Dendritic cell treated with granulocyte-macrophage colony-stimulating factor and Interleukin-4, amounts not matched to agents 40 ng/mL and 50 ng/mL, for 4 days (primary cell): ENCODE results near the gene ZNF324.

Experiments used
- H3K27ac Mint-ChIP-seq: one replicate; pipeline ENCODE4 v1.8.0; 2022; ENCODE audit warnings: mild to moderate bottlenecking, mixed read lengths
- H3K27me3 Mint-ChIP-seq: one replicate; pipeline ENCODE4 v1.8.0; 2022; ENCODE audit warnings: mild to moderate bottlenecking, mixed read lengths
- H3K36me3 Mint-ChIP-seq: one replicate; pipeline ENCODE4 v1.8.0; 2022; ENCODE audit warnings: low read depth, mixed read lengths
- H3K4me1 Mint-ChIP-seq: one replicate; pipeline ENCODE4 v1.8.0; 2022; ENCODE audit warnings: low read depth, mixed read lengths
- H3K4me3 Mint-ChIP-seq: one replicate; pipeline ENCODE4 v1.8.0; 2022; ENCODE audit warnings: mild to moderate bottlenecking, moderate library complexity, mixed read lengths
- H3K9me3 Mint-ChIP-seq: one replicate; pipeline ENCODE4 v1.8.0; 2022; ENCODE audit warnings: mixed read lengths
- intact Hi-C: fragments of 100-400 bp; cut with micrococcal nuclease; formaldehyde crosslinking; loops from one replicate; pipeline ENCODE4 v1.15.0; 2022

Gene ZNF324

DNA sequence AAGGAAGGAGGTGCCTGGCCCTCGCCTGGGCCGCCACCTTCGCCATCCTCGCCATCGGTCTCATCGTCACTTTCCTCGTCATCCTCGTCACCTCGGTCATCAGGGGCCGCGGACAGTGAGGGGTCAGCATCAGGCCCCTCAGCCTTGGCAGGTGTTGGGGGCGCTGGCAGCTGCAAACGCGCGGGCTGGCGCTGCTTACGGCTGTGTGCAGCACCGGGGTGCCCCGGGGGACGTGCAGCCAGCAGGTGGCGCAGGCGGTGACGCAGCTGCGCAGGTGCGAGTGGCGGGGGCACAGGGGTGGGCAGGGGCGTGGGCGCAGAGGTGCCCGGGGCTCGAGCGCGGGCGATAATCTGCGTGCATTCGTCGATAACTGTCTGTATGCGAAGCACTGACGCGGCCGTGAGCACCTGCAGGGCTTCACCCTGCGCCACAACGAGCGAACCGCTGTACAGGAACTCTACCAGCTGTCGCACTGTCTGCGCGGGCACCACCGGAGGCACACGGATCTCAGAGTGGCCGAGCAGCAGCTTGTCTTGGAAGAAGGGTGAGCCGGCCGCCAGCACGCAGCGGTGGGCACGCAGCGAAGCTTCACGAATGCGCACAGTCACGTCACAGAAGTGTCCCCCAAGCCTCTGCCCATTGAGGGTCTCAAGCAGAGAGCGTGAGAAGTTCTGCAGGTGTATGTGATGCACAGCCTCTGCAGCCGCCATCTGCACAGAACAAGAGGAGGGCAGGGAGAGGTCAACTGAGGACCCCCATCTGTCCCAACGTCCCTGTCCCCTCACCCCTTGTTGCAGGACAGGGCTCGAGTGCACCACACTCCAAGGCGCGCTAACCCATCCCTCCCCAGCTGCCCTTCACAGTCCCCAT, 50.3 kb downstream of the ZNF324 start:
- Mint-ChIP-seq H3K36me3 (peaks cover 60% of the 10 kb centered on the region), H3K27me3 (no peaks in the 10 kb centered on the region), H3K9me3 (no peaks in the 10 kb centered on the region), H3K4me1 (peaks cover 73% of the 10 kb centered on the region), H3K4me3 (no peak overlapping the region), H3K27ac (no peak overlapping the region)
- intact Hi-C loops, result no loop called here

DNA sequence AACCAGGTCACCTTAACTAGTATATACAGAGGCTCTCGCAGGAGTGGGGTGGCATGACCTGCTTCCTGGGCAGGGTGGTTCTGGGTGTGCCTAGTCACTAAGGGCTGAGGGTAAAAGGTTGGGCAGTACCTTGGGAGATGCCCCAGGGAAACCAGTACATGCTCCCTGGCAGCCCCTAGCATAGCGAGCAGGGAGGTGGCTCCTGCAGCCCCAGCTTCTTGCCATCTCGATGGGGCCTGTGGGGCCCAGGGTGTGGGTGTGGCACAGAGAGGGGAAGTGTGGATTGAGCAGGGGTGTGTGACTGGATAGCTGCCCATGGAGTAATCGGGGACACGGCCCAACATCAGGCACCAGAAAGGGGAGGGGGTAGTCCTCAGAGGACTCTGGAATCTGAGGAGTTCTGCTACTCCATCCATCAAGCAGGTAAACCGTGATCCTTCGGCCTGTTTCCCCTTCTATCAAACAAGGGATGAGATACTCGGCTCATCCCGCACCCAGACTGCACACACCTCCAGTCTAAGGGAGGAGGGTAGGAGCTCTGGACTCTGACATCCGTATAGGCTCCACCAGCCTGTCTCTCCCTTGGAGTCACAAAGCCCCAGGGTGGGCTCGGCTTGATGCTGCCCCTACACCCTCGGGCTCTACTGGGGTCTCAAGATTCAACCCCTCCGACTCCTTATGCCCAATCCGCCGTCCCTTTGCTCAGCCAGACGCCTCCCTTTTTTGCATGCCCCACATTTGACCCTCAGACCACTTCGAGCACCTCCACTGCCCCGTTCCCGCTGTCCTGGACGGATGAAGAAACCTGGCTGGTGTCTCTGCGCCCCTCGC, 51.6 kb downstream of the ZNF324 start:
- Mint-ChIP-seq H3K27me3 (no peaks in the 10 kb centered on the region), H3K9me3 (no peaks in the 10 kb centered on the region), H3K27ac (peak overlapping the region; percentile 95), H3K4me1 (peaks cover 72% of the 10 kb centered on the region), H3K4me3 (peak overlapping the region; percentile 96), H3K36me3 (peaks cover 59% of the 10 kb centered on the region)
- intact Hi-C loops, result loop anchor here (2.0 kb wide), 2 partner anchors 24 to 54 kb away; partner anchors contain the start of gene MZF1

DNA sequence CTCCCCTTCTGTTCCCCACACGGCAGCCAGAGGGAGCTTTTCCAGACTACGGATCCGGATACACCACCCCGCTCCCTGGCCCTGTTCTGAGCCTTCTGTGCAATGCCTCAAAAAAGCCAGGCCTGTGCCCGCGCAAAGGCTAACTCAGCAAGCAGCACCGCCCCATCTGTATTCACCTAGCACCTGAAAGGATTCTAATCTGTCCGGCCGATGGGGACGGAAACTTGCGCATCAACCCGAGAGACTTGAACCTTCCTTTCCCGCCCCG, 52.1 kb downstream of the ZNF324 start:
- Mint-ChIP-seq H3K4me1 (peaks cover 66% of the 10 kb centered on the region), H3K36me3 (peaks cover 55% of the 10 kb centered on the region), H3K9me3 (no peaks in the 10 kb centered on the region), H3K27ac (peak overlapping the region; percentile 95), H3K4me3 (peak overlapping the region; percentile 96), H3K27me3 (no peaks in the 10 kb centered on the region)
- intact Hi-C loops, result loop anchor here (2.0 kb wide), 2 partner anchors 24 to 54 kb away; partner anchors contain the start of gene MZF1

DNA sequence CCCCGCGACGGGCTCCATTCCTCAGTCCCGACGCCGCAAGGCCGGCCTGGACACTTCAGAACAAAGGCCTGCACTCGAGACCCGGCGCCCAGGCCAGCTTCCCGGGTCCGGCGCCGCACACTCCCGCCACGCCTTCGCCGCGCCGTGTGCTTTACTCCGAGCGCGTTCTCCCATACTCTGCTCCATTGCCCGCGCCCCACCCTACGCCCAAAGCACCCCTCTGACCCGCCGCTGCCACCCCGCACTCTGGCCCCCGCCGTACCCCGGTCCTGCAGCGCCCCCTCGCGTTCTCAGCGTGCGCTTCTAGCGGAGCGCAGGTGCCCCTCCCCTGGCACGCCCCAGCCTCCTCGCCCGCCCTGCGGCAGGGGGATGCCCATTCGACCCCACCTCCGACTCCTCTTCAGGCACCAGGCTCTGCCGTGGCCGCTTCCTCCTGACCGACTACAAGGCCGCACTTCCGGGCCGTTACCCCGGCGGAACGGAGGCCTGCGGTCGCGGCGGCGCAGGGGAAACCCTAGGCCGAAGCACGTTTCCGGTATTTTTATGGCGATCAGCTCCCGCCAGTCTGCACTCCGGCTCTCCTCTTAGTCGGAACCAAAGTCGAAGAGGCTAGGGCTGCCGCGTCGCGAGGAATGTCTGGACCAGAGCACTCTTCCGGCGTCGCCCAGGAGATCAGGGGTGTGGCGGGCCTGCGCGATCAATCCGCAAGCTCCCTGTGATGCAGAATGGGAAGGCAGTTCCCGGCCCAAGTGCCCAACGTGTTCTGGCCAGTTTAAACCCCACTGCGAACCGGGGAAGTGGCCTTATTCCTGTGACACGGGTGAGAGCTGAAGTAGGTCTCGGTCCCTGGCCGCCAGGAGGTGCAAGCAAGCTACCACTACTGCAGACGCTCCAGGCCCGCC, 52.7 kb downstream of the ZNF324 start, which contains the start of gene ZBTB45:
Gene ZBTB45 (minus strand): TSS at position 456 of the 902 bp plus-strand sequence. CDS start 2,137 bp downstream, outside the sequence.
- H3K27ac Mint-ChIP-seq, result peak within 1 kb of the TSS; percentile 95
- H3K27me3 Mint-ChIP-seq, result no peaks in the 10 kb centered on the region
- no peaks in the 10 kb centered on the region for H3K9me3 Mint-ChIP-seq
- H3K4me3 Mint-ChIP-seq, result peak within 1 kb of the TSS; percentile 96
- H3K36me3 Mint-ChIP-seq, result peaks cover 51% of the 10 kb centered on the region
- intact Hi-C loops, result loop anchor here (1.0 to 2.0 kb wide), 3 partner anchors 23 to 53 kb away; partner anchors contain the start of genes MZF1 and UBE2M
- peaks cover 60% of the 10 kb centered on the region for H3K4me1 Mint-ChIP-seq

DNA sequence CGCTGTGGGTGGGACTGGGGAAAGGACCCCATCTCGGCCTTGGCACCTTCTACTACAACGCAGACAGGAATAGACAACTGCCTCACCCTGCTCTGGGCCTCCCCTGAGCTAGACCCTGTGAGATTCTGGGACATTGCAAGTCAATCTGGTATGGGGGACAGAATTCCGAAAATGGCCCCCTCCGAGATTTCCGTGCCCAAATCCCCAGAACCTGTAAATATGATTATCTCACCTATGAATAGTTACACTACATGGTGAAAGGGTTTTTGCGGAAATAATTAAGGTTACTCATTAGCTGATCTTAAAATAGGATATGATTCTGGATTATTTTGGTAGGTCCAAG, 53.3 kb downstream of the ZNF324 start:
- intact Hi-C loops, result loop anchor here (1.0 kb wide), 1 partner anchor 38 kb away; the partner anchor contains the start of gene UBE2M
- no peaks in the 10 kb centered on the region for H3K9me3 Mint-ChIP-seq
- peaks cover 48% of the 10 kb centered on the region for H3K36me3 Mint-ChIP-seq
- H3K27ac Mint-ChIP-seq, result peak overlapping the region; percentile 95
- H3K4me1 Mint-ChIP-seq, result peaks cover 54% of the 10 kb centered on the region
- H3K27me3 Mint-ChIP-seq, result no peaks in the 10 kb centered on the region
- H3K4me3 Mint-ChIP-seq, result peak overlapping the region; percentile 96

DNA sequence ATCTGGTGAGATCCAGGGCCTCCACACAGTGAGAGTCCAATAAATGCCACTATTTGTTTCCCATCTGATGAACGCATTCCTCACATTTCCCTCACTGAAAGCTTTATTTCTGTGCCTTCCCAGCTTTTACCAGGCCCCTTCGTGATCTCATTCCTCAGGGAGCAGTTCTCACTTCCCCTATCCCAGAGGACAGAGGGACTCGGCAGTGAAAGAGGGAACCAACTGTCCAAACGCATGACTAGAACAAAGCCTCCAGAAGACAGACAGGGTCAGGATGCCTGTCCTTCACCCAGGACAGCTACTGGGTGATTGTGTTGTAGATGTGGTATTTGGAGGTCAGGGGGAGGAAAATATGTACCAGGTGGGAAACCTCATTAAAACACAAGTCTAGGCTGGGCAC, 54.8 kb downstream of the ZNF324 start:
- H3K27me3 Mint-ChIP-seq, result no peaks in the 10 kb centered on the region
- intact Hi-C loops, result no loop called here
- H3K4me3 Mint-ChIP-seq, result no peak overlapping the region
- peak overlapping the region; percentile 59 for H3K27ac Mint-ChIP-seq
- H3K9me3 Mint-ChIP-seq, result no peaks in the 10 kb centered on the region
- peaks cover 41% of the 10 kb centered on the region for H3K4me1 Mint-ChIP-seq
- H3K36me3 Mint-ChIP-seq, result peaks cover 34% of the 10 kb centered on the region

DNA sequence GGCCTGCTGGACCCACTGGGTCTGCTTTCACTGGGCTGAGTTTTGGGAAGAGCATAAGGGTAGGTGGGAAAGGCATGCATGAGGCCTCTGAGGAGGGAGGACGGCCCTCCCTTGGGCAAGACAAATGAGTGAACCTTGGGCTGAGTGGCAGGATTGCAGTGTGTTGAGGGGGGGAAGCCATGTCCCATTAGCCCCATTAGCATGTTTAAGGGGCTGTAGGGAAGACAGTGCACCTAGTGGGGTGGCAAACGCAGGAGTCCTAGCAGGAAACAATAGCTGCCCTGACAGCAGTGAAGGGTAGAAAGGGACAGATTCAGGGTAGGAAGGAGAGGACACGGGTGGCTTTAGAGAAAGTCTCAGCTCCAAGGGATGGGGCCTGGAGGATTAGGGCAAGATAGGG, 55.8 kb downstream of the ZNF324 start:
- intact Hi-C loops, result no loop called here
- H3K4me3 Mint-ChIP-seq, result no peak overlapping the region
- no peaks in the 10 kb centered on the region for H3K27me3 Mint-ChIP-seq
- H3K4me1 Mint-ChIP-seq, result peaks cover 33% of the 10 kb centered on the region
- peaks cover 23% of the 10 kb centered on the region for H3K36me3 Mint-ChIP-seq
- H3K27ac Mint-ChIP-seq, result peak overlapping the region; percentile 19
- no peaks in the 10 kb centered on the region for H3K9me3 Mint-ChIP-seq
